ENCODE results near the gene GLIS1. TPM values are rescaled to one million over a fixed set of nuclear protein-coding genes. Genes with fewer than 3 reads are reported as not detected.

The GLIS1 gene
- total RNA-seq, 1 donor = 1.6 TPM

DNA sequence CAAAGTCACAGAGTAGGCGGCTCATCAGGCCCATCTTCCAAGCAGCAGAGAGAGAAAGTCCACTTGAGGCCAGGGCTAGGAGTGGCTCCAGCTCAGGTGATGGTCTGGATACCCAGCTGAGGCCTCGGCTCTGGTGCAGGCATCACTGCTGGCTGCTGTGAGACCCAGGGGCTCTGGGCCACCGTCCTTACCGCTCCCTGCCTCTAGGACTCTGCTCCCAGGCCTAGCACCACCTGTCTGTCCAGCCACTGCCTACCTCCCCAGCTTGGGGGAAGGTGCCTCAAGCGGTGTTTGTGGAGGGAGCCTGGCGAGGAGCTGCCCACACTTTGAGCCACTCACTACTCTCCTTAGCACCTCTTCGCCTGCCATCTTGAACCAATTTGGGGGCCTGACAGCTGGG is 221.9 kb downstream of the GLIS1 start:
- TF ChIP-seq, protein P1, sequence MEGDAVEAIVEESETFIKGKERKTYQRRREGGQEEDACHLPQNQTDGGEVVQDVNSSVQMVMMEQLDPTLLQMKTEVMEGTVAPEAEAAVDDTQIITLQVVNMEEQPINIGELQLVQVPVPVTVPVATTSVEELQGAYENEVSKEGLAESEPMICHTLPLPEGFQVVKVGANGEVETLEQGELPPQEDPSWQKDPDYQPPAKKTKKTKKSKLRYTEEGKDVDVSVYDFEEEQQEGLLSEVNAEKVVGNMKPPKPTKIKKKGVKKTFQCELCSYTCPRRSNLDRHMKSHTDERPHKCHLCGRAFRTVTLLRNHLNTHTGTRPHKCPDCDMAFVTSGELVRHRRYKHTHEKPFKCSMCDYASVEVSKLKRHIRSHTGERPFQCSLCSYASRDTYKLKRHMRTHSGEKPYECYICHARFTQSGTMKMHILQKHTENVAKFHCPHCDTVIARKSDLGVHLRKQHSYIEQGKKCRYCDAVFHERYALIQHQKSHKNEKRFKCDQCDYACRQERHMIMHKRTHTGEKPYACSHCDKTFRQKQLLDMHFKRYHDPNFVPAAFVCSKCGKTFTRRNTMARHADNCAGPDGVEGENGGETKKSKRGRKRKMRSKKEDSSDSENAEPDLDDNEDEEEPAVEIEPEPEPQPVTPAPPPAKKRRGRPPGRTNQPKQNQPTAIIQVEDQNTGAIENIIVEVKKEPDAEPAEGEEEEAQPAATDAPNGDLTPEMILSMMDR (IDR thresholded peaks at IDR 0.05; ENCODE audit: insufficient read depth, low read length) = no peak
- no peak for DNase-seq (ENCODE audit: low read depth)
- H3K4me3 ChIP-seq (ENCODE audit: low read depth, low read length) = no peak overlapping the region

GRCh38 chr1:53516181-53516580 is 222.8 kb downstream of the GLIS1 start:
- TF ChIP-seq, protein P1 (IDR thresholded peaks at IDR 0.05; ENCODE audit: insufficient read depth, low read length) = no peak
- DNase-seq (ENCODE audit: low read depth) = no peak

GRCh38 chr1:53514436-53514835 is 224.5 kb downstream of the GLIS1 start:
- TF ChIP-seq, protein P1 (IDR thresholded peaks at IDR 0.05; ENCODE audit: insufficient read depth, low read length) = no peak
- H3K4me3 ChIP-seq (ENCODE audit: low read depth, low read length) = no peak overlapping the region
- DNase-seq (ENCODE audit: low read depth) = no peak

More at GRCh38 chr1:53516181-53516580, 222.8 kb downstream of the GLIS1 start:
- H3K4me3 ChIP-seq (ENCODE audit: low read depth, low read length) = no peak overlapping the region

GRCh38 chr1:53513846-53514245 is 225.1 kb downstream of the GLIS1 start:
- TF ChIP-seq, protein P1 (IDR thresholded peaks at IDR 0.05; ENCODE audit: insufficient read depth, low read length) = no peak
- H3K4me3 ChIP-seq (ENCODE audit: low read depth, low read length) = no peak overlapping the region
- DNase-seq (ENCODE audit: low read depth) = no peak

- no peak for DNase-seq (ENCODE audit: low read depth)
- TF ChIP-seq, protein P1 (IDR thresholded peaks at IDR 0.05; ENCODE audit: insufficient read depth, low read length) = no peak
- no peak overlapping the region for H3K4me3 ChIP-seq (ENCODE audit: low read depth, low read length)
Observed at GRCh38 chr1:53512807-53513755, 225.9 kb downstream of the GLIS1 start.

DNA sequence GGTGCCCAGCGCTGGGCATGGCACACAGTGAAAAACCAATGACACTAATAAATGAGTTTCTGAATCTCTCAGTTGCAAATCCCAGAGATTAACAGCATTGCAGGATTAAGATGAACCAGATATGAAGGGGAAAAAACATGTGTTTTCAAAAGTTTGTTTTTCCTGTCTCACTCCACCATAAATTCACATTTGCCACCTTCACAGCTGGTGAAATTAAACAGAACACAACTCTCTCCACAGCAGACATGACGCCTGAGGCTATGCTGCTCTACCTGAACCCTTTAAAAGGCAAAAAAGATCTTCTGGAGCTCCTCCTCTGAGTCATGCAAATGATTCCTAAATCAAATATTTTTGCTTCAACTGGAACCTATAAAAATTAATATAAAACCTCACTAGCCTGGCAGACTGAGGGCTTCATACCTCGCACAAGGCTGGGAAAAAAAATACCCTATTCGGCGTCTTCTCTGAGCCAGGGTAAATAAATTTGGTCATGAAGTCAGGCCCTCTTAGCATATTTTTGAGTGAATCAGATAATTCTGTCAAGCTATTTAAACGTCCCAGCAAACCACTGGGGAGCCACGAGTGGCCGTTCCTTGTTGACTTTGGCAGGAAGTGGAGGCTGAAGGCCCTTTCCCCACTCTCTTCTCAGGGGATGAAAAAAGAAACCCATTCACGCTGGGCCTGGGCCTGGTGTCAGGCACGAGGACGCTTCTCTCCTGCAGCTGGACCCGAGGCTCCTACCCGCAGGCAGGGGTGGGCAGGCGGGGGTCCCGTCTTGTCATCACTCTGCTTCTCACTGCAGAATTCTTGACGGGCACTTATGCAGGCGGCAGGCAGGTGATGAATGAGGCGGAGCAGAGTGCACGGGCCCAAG is 226.8 kb downstream of the GLIS1 start:
- DNase-seq (ENCODE audit: low read depth) = peak; percentile 87
- H3K4me3 ChIP-seq (ENCODE audit: low read depth, low read length) = no peak overlapping the region
- TF ChIP-seq, protein P1 (IDR thresholded peaks at IDR 0.05; ENCODE audit: insufficient read depth, low read length) = no peak
